GM11168 (cell line): ENCODE results near the gene DNAJB8.

Experiments
- in situ Hi-C: fragments of 300-500 bp; cut with MboI; formaldehyde crosslinking; loops from one replicate; pipeline ENCODE4 v1.12.0; 2022; ENCODE audit warnings: low sequenced_read_pairs; ENCODE audit not compliant: unreplicated experiment

DNAJB8 gene

GRCh38 chr3:128431803-128432300 lies 34.8 kb downstream of the DNAJB8 start:
- in situ Hi-C loops: no loop called here

GRCh38 chr3:128430731-128431130 lies 36.0 kb downstream of the DNAJB8 start:
- in situ Hi-C loops: no loop called here

GRCh38 chr3:128430301-128430700 lies 36.4 kb downstream of the DNAJB8 start:
- in situ Hi-C loops: no loop called here

GRCh38 chr3:128429751-128430150 lies 36.9 kb downstream of the DNAJB8 start:
- in situ Hi-C loops: loop anchor here (5.0 to 10.0 kb wide), 2 partner anchors 73 to 175 kb away; no protein-coding TSS in a partner anchor

- in situ Hi-C loops: loop anchor here (5.0 to 10.0 kb wide), 2 partner anchors 73 to 176 kb away; no protein-coding TSS in a partner anchor
Observed at GRCh38 chr3:128429275-128429674, 37.4 kb downstream of the DNAJB8 start.

GRCh38 chr3:128427872-128428822 lies 38.5 kb downstream of the DNAJB8 start:
- in situ Hi-C loops: loop anchor here (5.0 to 10.0 kb wide), 2 partner anchors 74 to 177 kb away; no protein-coding TSS in a partner anchor

- in situ Hi-C loops: loop anchor here (5.0 to 10.0 kb wide), 2 partner anchors 75 to 177 kb away; no protein-coding TSS in a partner anchor
Observed at GRCh38 chr3:128427175-128427857, 39.4 kb downstream of the DNAJB8 start.

- in situ Hi-C loops: loop anchor here (5.0 to 10.0 kb wide), 2 partner anchors 76 to 178 kb away; no protein-coding TSS in a partner anchor
Observed at GRCh38 chr3:128426128-128426921, 40.4 kb downstream of the DNAJB8 start.

- in situ Hi-C loops: loop anchor here (5.0 to 10.0 kb wide), 2 partner anchors 77 to 179 kb away; no protein-coding TSS in a partner anchor
Observed at GRCh38 chr3:128425846-128426127, 40.9 kb downstream of the DNAJB8 start.

GRCh38 chr3:128425142-128425845 lies 41.4 kb downstream of the DNAJB8 start:
- in situ Hi-C loops: loop anchor here (5.0 to 10.0 kb wide), 2 partner anchors 77 to 180 kb away; no protein-coding TSS in a partner anchor

GRCh38 chr3:128424508-128425069 lies 42.1 kb downstream of the DNAJB8 start:
- in situ Hi-C loops: loop anchor here (5.0 to 10.0 kb wide), 2 partner anchors 78 to 180 kb away; no protein-coding TSS in a partner anchor

- in situ Hi-C loops: loop anchor here (10.0 kb wide), 1 partner anchor 181 kb away; no protein-coding TSS in a partner anchor
Observed at GRCh38 chr3:128423525-128424147, 43.1 kb downstream of the DNAJB8 start.

GRCh38 chr3:128422762-128423524 lies 43.7 kb downstream of the DNAJB8 start:
- in situ Hi-C loops: loop anchor here (10.0 kb wide), 1 partner anchor 182 kb away; no protein-coding TSS in a partner anchor

- in situ Hi-C loops: loop anchor here (10.0 kb wide), 1 partner anchor 183 kb away; no protein-coding TSS in a partner anchor
Observed at GRCh38 chr3:128421966-128422365, 44.7 kb downstream of the DNAJB8 start.

GRCh38 chr3:128421439-128421836 lies 45.3 kb downstream of the DNAJB8 start:
- in situ Hi-C loops: loop anchor here (10.0 kb wide), 1 partner anchor 183 kb away; no protein-coding TSS in a partner anchor

GRCh38 chr3:128420720-128421438 lies 45.8 kb downstream of the DNAJB8 start:
- in situ Hi-C loops: loop anchor here (10.0 kb wide), 1 partner anchor 184 kb away; no protein-coding TSS in a partner anchor

GRCh38 chr3:128420289-128420688 lies 46.4 kb downstream of the DNAJB8 start:
- in situ Hi-C loops: loop anchor here (10.0 kb wide), 1 partner anchor 185 kb away; no protein-coding TSS in a partner anchor
